ENCODE measurements around the gene TEX10. TPM values are rescaled to one million over a fixed set of nuclear protein-coding genes. Genes with fewer than 3 reads are reported as not detected.

The TEX10 gene
- total RNA-seq, 1 donor from 2014 or later: 35.1 TPM

DNA sequence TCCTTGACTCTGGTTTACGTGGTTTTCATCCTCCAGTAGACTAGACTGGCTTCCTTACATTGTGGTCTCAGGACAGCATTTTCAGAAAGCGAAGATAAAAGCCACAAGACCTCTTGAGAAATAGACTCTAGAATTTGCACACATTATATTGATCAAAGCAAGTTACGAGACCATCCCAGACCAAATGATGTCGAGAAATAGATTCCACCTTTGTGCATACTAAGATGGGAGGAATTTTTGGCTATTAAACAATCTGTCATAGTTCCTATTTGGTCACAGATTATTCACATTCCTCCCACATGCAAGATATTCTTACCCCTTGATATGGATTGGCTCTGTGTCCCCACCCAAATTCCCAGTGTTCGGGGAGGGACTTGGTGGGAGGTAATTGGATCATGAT lies 65.6 kb downstream of the TEX10 start:
- DNase-seq (ENCODE audit: low spot score, unreplicated experiment): no peak
- H3K27ac Mint-ChIP-seq: no peak overlapping the region
- H3K9me3 Mint-ChIP-seq (ENCODE audit: low read depth): peaks cover 17% of the 10 kb centered on the region
- H3K27me3 Mint-ChIP-seq: no peaks in the 10 kb centered on the region
- H3K36me3 Mint-ChIP-seq (ENCODE audit: insufficient read depth): peaks cover 62% of the 10 kb centered on the region
- H3K4me1 Mint-ChIP-seq (ENCODE audit: low read depth): no peaks in the 10 kb centered on the region
- TF ChIP-seq, protein P1, sequence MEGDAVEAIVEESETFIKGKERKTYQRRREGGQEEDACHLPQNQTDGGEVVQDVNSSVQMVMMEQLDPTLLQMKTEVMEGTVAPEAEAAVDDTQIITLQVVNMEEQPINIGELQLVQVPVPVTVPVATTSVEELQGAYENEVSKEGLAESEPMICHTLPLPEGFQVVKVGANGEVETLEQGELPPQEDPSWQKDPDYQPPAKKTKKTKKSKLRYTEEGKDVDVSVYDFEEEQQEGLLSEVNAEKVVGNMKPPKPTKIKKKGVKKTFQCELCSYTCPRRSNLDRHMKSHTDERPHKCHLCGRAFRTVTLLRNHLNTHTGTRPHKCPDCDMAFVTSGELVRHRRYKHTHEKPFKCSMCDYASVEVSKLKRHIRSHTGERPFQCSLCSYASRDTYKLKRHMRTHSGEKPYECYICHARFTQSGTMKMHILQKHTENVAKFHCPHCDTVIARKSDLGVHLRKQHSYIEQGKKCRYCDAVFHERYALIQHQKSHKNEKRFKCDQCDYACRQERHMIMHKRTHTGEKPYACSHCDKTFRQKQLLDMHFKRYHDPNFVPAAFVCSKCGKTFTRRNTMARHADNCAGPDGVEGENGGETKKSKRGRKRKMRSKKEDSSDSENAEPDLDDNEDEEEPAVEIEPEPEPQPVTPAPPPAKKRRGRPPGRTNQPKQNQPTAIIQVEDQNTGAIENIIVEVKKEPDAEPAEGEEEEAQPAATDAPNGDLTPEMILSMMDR (IDR thresholded peaks at IDR 0.05; ENCODE audit: unreplicated experiment): no peak
- no peak overlapping the region for H3K4me3 Mint-ChIP-seq (ENCODE audit: low read depth)

DNA sequence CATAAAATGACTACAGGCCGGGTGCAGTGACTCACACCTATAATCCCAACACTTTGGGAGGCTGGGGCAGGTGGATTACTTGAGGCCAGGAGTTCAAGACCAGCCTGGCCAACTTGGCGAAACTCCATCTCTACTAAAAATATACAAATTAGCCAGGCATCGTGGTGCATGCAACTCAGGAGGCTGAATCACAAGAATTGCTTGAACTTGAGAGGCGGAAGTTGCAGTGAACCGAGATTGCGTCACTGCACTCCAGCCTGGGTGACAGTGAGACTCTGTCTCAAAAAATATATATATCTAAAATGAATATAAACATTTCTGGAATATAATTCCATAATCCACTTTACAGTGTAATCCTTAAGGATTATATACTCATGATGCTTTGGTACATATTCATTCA lies 66.5 kb downstream of the TEX10 start:
- Mint-ChIP-seq H3K9me3 (ENCODE audit: low read depth) (peaks cover 17% of the 10 kb centered on the region), H3K36me3 (ENCODE audit: insufficient read depth) (peaks cover 56% of the 10 kb centered on the region)

DNA sequence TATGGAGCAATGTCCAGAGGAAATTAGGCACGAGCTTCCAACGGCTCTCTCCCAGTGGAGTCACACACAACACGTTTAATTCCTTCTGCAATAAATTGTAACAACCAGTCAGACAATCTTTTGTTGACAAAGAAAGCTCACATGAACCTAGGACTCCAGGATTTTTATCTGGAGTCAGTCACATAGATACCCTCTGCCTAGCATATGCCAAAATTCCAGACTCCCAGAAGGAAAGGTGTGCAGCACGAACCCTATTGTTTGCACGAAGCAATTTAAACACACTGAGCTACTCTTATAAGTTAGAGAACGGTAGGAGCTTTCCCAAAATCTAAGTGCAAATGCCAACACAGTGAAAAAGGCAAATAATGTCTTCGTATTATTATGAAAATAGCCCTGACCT lies 67.1 kb downstream of the TEX10 start:
- no peak overlapping the region for H3K4me3 Mint-ChIP-seq (ENCODE audit: low read depth)
- H3K36me3 Mint-ChIP-seq (ENCODE audit: insufficient read depth): peaks cover 55% of the 10 kb centered on the region
- no peaks in the 10 kb centered on the region for H3K27me3 Mint-ChIP-seq
- no peak overlapping the region for H3K27ac Mint-ChIP-seq
- peaks cover 17% of the 10 kb centered on the region for H3K9me3 Mint-ChIP-seq (ENCODE audit: low read depth)
- no peaks in the 10 kb centered on the region for H3K4me1 Mint-ChIP-seq (ENCODE audit: low read depth)
- TF ChIP-seq, protein P1 (IDR thresholded peaks at IDR 0.05; ENCODE audit: unreplicated experiment): no peak
- no peak for DNase-seq (ENCODE audit: low spot score, unreplicated experiment)

More for the DNA sequence above, 66.5 kb downstream of the TEX10 start:
- Mint-ChIP-seq H3K4me3 (ENCODE audit: low read depth) (no peak overlapping the region), H3K27me3 (no peaks in the 10 kb centered on the region), H3K4me1 (ENCODE audit: low read depth) (no peaks in the 10 kb centered on the region), H3K27ac (no peak overlapping the region)
- no peak for DNase-seq (ENCODE audit: low spot score, unreplicated experiment)
- TF ChIP-seq, protein P1 (IDR thresholded peaks at IDR 0.05; ENCODE audit: unreplicated experiment): no peak

DNA sequence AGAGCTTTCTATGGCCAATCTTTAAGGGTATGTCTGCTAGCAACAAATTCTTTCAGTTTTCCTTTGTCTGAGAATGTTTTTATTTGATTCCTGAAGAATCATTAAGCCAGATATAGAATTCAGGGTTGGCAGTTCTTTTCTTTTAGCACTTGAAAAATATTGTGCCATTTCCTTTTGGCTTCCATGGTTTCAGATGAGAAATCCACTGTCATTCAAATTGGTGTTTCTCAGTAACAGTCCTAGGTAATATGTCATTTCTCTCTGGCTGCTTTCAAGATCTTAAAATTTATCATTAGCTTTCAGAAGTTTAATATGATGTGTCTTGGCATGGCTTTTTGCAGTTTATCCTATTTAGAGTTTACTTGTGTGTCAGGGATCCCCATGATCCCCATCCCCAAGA lies 67.7 kb downstream of the TEX10 start:
- TF ChIP-seq, protein P1 (IDR thresholded peaks at IDR 0.05; ENCODE audit: unreplicated experiment): no peak
- Mint-ChIP-seq H3K4me3 (ENCODE audit: low read depth) (no peak overlapping the region), H3K36me3 (ENCODE audit: insufficient read depth) (peaks cover 54% of the 10 kb centered on the region), H3K4me1 (ENCODE audit: low read depth) (no peaks in the 10 kb centered on the region), H3K9me3 (ENCODE audit: low read depth) (peaks cover 17% of the 10 kb centered on the region), H3K27me3 (no peaks in the 10 kb centered on the region), H3K27ac (no peak overlapping the region)
- no peak for DNase-seq (ENCODE audit: low spot score, unreplicated experiment)

DNA sequence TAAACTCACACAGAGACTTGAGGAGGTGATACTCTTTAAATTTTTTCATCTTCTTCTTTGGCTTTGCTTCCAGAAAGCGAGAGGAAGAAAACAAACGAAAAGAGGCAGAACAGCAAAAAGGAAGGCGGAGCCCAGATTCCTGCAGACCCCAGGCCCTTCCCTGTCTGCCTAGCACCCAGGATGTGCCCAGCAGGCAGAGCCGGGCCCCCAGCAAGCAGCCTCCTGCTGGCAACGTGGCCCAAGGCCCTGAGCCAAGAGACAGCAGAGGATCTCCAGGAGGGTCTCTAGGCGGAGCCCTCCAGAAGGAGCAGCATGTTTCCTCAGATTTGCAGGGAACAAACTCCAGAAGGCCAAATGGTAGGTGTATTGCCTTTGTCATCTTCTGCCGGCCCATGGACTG lies 68.5 kb downstream of the TEX10 start:
- Mint-ChIP-seq H3K4me1 (ENCODE audit: low read depth) (no peaks in the 10 kb centered on the region), H3K36me3 (ENCODE audit: insufficient read depth) (peaks cover 50% of the 10 kb centered on the region), H3K27me3 (no peaks in the 10 kb centered on the region), H3K9me3 (ENCODE audit: low read depth) (peaks cover 17% of the 10 kb centered on the region), H3K4me3 (ENCODE audit: low read depth) (no peak overlapping the region), H3K27ac (no peak overlapping the region)
- no peak for DNase-seq (ENCODE audit: low spot score, unreplicated experiment)
- TF ChIP-seq, protein P1 (IDR thresholded peaks at IDR 0.05; ENCODE audit: unreplicated experiment): no peak
